CD4-positive, CD25-positive, alpha-beta regulatory T cell (primary cell): Measurements from ENCODE around the gene SAMD4A. TPM values are rescaled to one million over a fixed set of nuclear protein-coding genes. Genes with fewer than 3 reads are reported as not detected.

Experiments used
- ATAC-seq, 2 donors: fragments of 150-1000 bp; cut with Tn5 transposase; one replicate each; pipeline ENCODE4 v1.10.0; 2021; ENCODE audit warnings: low read depth in 2 of 2, moderate number of reproducible peaks in 2 of 2, moderate library complexity in 1 of 2
- DNase-seq, 3 donors: peaks; one replicate each; pipeline versions ENCODE4 v3.0.0 to v3.0.0-alpha.2; 2012 to 2022; ENCODE audit warnings: mixed read lengths in 1 of 3
- H3K27ac ChIP-seq: one replicate; pipeline ENCODE4 v1.7.0; 2013; ENCODE audit warnings: mild to moderate bottlenecking, low read length; ENCODE audit not compliant: insufficient read depth, poor library complexity, severe bottlenecking
- H3K27me3 ChIP-seq: one replicate; pipeline ENCODE4 v1.7.0; 2013; ENCODE audit warnings: low read length; ENCODE audit not compliant: control insufficient read depth, insufficient read depth
- H3K36me3 ChIP-seq: one replicate; pipeline ENCODE4 v1.7.0; 2013; ENCODE audit warnings: mild to moderate bottlenecking, low read length, moderate library complexity; ENCODE audit not compliant: control insufficient read depth, insufficient read depth
- H3K4me1 ChIP-seq: 2 replicates; pipeline ENCODE4 v1.7.0; 2013; ENCODE audit warnings: mild to moderate bottlenecking, low read length; ENCODE audit not compliant: insufficient read depth, control insufficient read depth, poor library complexity, severe bottlenecking
- H3K4me3 ChIP-seq: one replicate; pipeline ENCODE4 v1.7.0; 2013; ENCODE audit warnings: low read depth, mild to moderate bottlenecking, low read length, moderate library complexity
- H3K9me3 ChIP-seq, 2 experiments: 1 replicate in 1 of 2; 2 replicates in 1 of 2; pipeline ENCODE4 v1.7.0; 2013; ENCODE audit warnings: low read length in 2 of 2, mild to moderate bottlenecking in 1 of 2, moderate library complexity in 1 of 2; ENCODE audit not compliant: control insufficient read depth in 2 of 2
- H3K27ac Mint-ChIP-seq, 3 donors: one replicate each; pipeline ENCODE4 v1.8.0; 2020 to 2022; ENCODE audit warnings: mild to moderate bottlenecking in 3 of 3, mixed read lengths in 3 of 3, moderate library complexity in 2 of 3
- H3K27me3 Mint-ChIP-seq: one replicate; pipeline ENCODE4 v1.8.0; 2022; ENCODE audit warnings: mild to moderate bottlenecking, mixed read lengths
- H3K36me3 Mint-ChIP-seq: one replicate; pipeline ENCODE4 v1.8.0; 2020; ENCODE audit warnings: mixed read lengths
- H3K4me1 Mint-ChIP-seq, 4 donors: one replicate each; pipeline ENCODE4 v1.8.0; 2020 to 2022; ENCODE audit warnings: mixed read lengths in 4 of 4, mild to moderate bottlenecking in 1 of 4
- H3K4me3 Mint-ChIP-seq, 4 donors: one replicate each; pipeline ENCODE4 v1.8.0; 2020 to 2022; ENCODE audit warnings: mild to moderate bottlenecking in 4 of 4, mixed read lengths in 4 of 4, moderate library complexity in 3 of 4
- H3K9me3 Mint-ChIP-seq, 7 donors: one replicate each; pipeline ENCODE4 v1.8.0; 2020 to 2022; ENCODE audit warnings: mixed read lengths in 7 of 7, mild to moderate bottlenecking in 3 of 7, moderate library complexity in 2 of 7
- polyA plus RNA-seq, 4 donors: library from polyadenylated mRNA; unstranded; fragments of 300-500 nt; fragmentation: Illumina TruSeq; gene quantifications; one replicate each; pipeline ENCODE4 v1.2.3, GENCODE V29; 2021
- total RNA-seq: library from RNA; stranded (reverse); gene quantifications from one replicate; pipeline ENCODE4 v1.2.3, GENCODE V29; 2022

Gene SAMD4A
- total and polyA plus RNA-seq, 5 donors from 2014 or later = 0.05 to 7.9 (median 0.13) TPM; not detected in 1

DNA sequence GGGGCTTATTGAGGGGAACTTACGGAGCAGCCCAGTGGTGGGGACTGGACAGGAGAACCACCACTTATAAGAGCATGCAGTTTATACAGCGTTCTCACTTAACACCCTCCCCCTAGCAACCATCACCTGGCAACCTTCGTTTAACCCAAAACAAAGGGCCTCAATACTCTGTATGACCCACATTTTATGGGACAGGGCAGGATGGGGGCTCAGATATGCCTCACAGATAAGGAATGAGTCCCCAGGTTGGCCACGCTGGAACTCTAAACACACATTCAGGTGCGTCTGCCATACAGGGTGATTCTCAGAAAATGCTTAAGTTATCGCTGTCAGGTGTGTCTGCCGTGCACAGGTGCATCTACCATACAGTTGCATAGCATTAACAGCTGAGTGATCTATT lies 236.5 kb downstream of the SAMD4A start:
- Mint-ChIP-seq H3K4me3 (no peak overlapping the region), H3K4me1 (peaks cover 0 to 5% (median 2%) of the 10 kb centered on the region in 4 donors), H3K36me3 (no peaks in the 10 kb centered on the region), H3K27ac (no peak overlapping the region), H3K9me3 (peaks cover 0 to 1% (median 0%) of the 10 kb centered on the region in 7 donors), H3K27me3 (peaks cover 18% of the 10 kb centered on the region)
- Histone ChIP-seq H3K4me3 (no peak overlapping the region), H3K9me3 (no peaks in the 10 kb centered on the region), H3K27ac (no peak overlapping the region), H3K36me3 (no peaks in the 10 kb centered on the region), H3K4me1 (no peaks in the 10 kb centered on the region), H3K27me3 (peaks cover 5% of the 10 kb centered on the region)
- ATAC-seq (no peak), DNase-seq (no peak)

DNA sequence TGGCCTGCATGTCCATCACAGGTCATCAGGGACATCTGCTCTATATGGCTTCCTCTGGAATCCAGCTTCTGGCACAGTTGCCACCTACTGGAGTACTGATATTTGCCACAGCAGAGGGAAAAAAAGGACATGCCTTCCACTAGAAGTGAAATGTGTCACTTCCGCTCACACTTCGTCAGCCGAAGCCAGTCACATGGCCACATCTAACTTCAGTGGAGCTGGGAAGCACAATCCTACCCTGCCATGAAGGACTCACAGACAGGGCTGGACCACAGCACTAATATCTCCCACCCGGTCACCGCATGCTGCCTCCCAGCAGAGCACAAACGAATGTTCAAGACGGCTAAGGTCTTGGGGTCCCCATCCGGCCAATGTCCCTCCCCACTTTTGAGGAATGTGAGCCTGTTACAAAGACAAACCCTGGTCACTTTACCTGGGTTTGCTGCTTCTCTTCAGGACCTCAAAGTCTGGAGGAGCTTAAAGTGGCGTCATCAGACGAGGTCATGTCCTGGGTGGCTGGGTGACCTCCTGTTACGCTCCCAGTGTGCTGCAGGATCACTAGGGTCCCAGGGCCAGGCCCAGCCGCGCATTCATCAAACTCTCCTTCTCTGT lies 237.1 kb downstream of the SAMD4A start:
- Mint-ChIP-seq H3K27ac (no peak overlapping the region), H3K4me3 (no peak overlapping the region), H3K4me1 (peaks cover 0 to 5% (median 2%) of the 10 kb centered on the region in 4 donors), H3K36me3 (no peaks in the 10 kb centered on the region), H3K9me3 (peaks cover 0 to 1% (median 0%) of the 10 kb centered on the region in 7 donors), H3K27me3 (peaks cover 19% of the 10 kb centered on the region)
- DNase-seq (no peak), ATAC-seq (no peak)
- no peak overlapping the region for H3K4me3 ChIP-seq
- no peaks in the 10 kb centered on the region for H3K36me3 ChIP-seq
- H3K27ac ChIP-seq = no peak overlapping the region
- H3K9me3 ChIP-seq = no peaks in the 10 kb centered on the region
- H3K27me3 ChIP-seq = peaks cover 5% of the 10 kb centered on the region
- no peaks in the 10 kb centered on the region for H3K4me1 ChIP-seq

DNA sequence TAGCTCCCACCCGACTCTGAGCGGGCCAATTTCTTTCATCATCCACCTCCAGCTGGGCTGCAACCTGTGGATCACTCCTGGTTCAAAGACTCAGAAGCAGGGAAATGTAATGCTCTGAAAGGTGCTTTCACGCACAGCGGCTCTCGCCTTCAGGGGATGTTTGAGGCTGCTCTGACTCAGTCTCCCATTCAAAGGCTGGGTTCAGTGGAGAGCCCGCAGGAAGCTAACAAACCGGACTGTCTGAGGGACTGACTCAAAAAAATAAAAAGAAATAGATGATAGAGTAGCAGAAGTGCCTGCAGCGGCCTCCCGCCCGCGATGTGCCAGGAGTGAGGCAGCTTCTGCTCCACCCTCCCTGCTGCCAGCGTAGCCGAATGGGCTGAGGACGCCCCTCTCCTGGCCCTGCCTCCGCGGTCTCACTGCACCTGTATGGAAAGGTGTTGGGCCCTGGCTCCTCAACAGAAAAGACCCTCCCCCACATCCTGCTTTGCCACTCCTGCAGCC lies 237.7 kb downstream of the SAMD4A start:
- no peaks in the 10 kb centered on the region for H3K36me3 Mint-ChIP-seq
- no peak overlapping the region for H3K27ac Mint-ChIP-seq
- no peak overlapping the region for H3K4me3 Mint-ChIP-seq
- H3K4me1 Mint-ChIP-seq = peaks cover 0 to 5% (median 2%) of the 10 kb centered on the region in 4 donors
- H3K27me3 Mint-ChIP-seq = peaks cover 21% of the 10 kb centered on the region
- ATAC-seq (no peak), DNase-seq (no peak)
- Histone ChIP-seq H3K9me3 (no peaks in the 10 kb centered on the region), H3K4me3 (no peak overlapping the region), H3K4me1 (no peaks in the 10 kb centered on the region), H3K27me3 (peaks cover 5% of the 10 kb centered on the region), H3K36me3 (no peaks in the 10 kb centered on the region), H3K27ac (no peak overlapping the region)
- peaks cover 0 to 1% (median 0%) of the 10 kb centered on the region in 7 donors for H3K9me3 Mint-ChIP-seq

- no peak overlapping the region for H3K27ac ChIP-seq
- Mint-ChIP-seq H3K9me3 (peaks cover 0 to 1% (median 0%) of the 10 kb centered on the region in 7 donors), H3K36me3 (no peaks in the 10 kb centered on the region), H3K27ac (no peak overlapping the region), H3K4me1 (peaks cover 0 to 5% (median 2%) of the 10 kb centered on the region in 4 donors), H3K27me3 (peaks cover 17% of the 10 kb centered on the region), H3K4me3 (no peak overlapping the region)
- ATAC-seq (no peak), DNase-seq (no peak)
- no peaks in the 10 kb centered on the region for H3K4me1 ChIP-seq
- no peaks in the 10 kb centered on the region for H3K36me3 ChIP-seq
- H3K27me3 ChIP-seq = peaks cover 4% of the 10 kb centered on the region
- H3K9me3 ChIP-seq = no peaks in the 10 kb centered on the region
- no peak overlapping the region for H3K4me3 ChIP-seq
Observed at GRCh38 chr14:54805070-54805444, 238.1 kb downstream of the SAMD4A start.

DNA sequence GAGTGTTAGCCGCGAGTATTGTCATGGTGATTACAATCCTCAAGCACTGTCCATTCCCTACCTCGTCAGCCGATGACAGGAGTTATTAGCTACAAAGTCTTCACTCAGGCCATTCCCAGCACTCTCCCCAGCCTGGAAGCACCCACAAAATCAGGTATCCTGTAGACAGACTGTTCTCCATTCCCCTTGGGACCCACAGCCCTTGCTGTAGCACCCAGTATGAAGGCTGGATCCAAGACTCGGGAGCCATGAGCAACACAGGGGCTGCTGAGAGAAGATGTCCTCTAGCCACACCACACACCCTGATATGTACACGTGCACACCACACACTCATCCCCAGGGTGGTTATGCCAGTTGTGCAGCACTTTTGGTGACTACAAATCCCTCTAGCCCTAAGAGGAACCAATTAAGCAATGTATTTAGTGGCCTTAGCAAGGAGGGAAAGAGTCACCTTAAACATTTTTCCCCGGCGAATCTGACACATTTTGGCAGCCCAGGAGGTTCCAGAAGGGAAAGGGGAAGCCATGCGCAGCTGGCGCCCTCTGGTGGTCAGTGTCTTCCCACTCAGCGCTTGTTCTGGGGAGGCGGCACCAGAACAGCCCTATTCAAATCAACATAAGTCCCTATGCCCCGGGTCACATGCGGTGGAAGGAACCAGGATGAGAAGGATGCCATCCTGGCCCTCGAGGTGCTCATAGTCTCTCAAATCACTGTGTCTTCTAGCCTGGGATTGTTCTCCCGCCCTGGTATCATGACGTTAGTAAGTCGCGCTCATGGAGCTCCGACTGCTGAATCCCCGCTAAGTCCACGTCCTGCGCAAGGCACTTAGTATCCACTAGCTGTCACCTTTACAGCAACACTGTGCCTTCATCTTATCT lies 238.8 kb downstream of the SAMD4A start:
- DNase-seq (peak; percentile 40 to 73 (median 54)), ATAC-seq (peak; percentile 56 to 80)
- no peak overlapping the region for H3K27ac ChIP-seq
- H3K27me3 ChIP-seq = peaks cover 4% of the 10 kb centered on the region
- H3K36me3 ChIP-seq = no peaks in the 10 kb centered on the region
- Mint-ChIP-seq H3K4me1 (peaks cover 0 to 5% (median 2%) of the 10 kb centered on the region in 4 donors), H3K27me3 (peaks cover 11% of the 10 kb centered on the region), H3K9me3 (peaks cover 0 to 1% (median 0%) of the 10 kb centered on the region in 7 donors), H3K4me3 (no peak overlapping the region), H3K36me3 (no peaks in the 10 kb centered on the region), H3K27ac (no peak overlapping the region)
- no peaks in the 10 kb centered on the region for H3K4me1 ChIP-seq
- no peaks in the 10 kb centered on the region for H3K9me3 ChIP-seq
- no peak overlapping the region for H3K4me3 ChIP-seq

DNA sequence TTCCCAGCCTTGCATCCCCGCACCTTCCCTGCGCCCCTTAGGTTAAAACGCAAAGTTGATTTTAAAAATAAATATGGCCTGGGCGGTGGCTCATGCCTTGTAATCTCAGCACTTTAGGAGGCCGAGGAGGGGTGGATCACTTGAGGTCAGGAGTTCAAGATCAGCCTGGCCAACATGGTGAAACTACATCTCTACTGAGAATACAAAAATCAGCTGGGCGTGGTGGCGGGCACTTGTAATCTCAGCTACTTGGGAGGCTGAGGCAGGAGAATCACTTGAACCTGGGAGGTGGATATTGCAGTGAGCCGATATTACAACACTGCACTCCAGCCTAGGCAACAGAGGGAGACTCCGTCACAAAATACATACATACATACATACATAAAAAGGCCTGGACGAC lies 239.7 kb downstream of the SAMD4A start:
- Mint-ChIP-seq H3K36me3 (no peaks in the 10 kb centered on the region), H3K27ac (peak overlapping the region in 1 of 3 donors; percentile 36), H3K4me1 (peaks cover 0 to 5% (median 2%) of the 10 kb centered on the region in 4 donors), H3K27me3 (peaks cover 10% of the 10 kb centered on the region), H3K4me3 (no peak overlapping the region), H3K9me3 (peaks cover 0 to under 1% (median 0%) of the 10 kb centered on the region in 7 donors)
- Histone ChIP-seq H3K27ac (no peak overlapping the region), H3K4me1 (no peaks in the 10 kb centered on the region), H3K9me3 (no peaks in the 10 kb centered on the region), H3K27me3 (peaks cover 4% of the 10 kb centered on the region), H3K36me3 (no peaks in the 10 kb centered on the region), H3K4me3 (no peak overlapping the region)
- no peak for DNase-seq
- no peak for ATAC-seq

DNA sequence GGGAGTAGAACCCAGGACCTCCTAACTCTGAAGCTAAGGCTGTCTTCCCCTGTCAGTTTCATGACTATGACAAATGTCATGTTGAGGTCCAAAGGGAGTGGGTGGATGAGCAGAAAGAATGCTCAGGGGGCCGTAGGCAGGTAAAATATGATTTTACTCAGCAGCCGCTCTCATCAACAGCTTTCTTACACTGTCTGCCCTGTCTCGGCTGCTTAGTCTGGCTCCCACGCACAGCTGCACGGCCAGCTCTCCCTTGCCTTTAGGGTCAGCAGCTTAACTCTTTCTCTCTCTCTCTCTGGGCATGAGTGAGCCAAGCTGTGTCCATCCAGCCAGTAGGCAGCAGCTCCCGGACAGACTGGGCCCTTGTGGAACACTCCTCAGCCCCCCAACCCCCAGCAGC lies 240.5 kb downstream of the SAMD4A start:
- H3K27me3 Mint-ChIP-seq = peaks cover 10% of the 10 kb centered on the region
- ATAC-seq (no peak), DNase-seq (no peak)
- Histone ChIP-seq H3K36me3 (no peaks in the 10 kb centered on the region), H3K27me3 (peaks cover 4% of the 10 kb centered on the region), H3K27ac (no peak overlapping the region), H3K9me3 (no peaks in the 10 kb centered on the region), H3K4me1 (no peaks in the 10 kb centered on the region), H3K4me3 (no peak overlapping the region)
- no peak overlapping the region for H3K4me3 Mint-ChIP-seq
- H3K4me1 Mint-ChIP-seq = peaks cover 0 to 5% (median 2%) of the 10 kb centered on the region in 4 donors
- no peak overlapping the region for H3K27ac Mint-ChIP-seq
- no peaks in the 10 kb centered on the region for H3K36me3 Mint-ChIP-seq
- H3K9me3 Mint-ChIP-seq = no peaks in the 10 kb centered on the region
